H1 (cell line): ENCODE data around the gene HM13. TPM values are rescaled to one million over a fixed set of nuclear protein-coding genes. Genes with fewer than 3 reads are reported as not detected.

ENCODE experiments used
- ATF3 ChIP-seq: IDR thresholded peaks from 2 replicates; pipeline ENCODE4 v1.6.1; 2011; ENCODE audit warnings: low read depth, mild to moderate bottlenecking, low read length; ENCODE audit not compliant: insufficient read depth
- BACH1 ChIP-seq: IDR thresholded peaks from 2 replicates; pipeline ENCODE4 v1.6.1; 2012; ENCODE audit warnings: low read length, improper control_type of control experiment
- CEBPB ChIP-seq: IDR thresholded peaks from 2 replicates; pipeline ENCODE4 v1.6.1; 2012; ENCODE audit warnings: low read depth, low read length
- CTBP2 ChIP-seq: IDR thresholded peaks from 2 replicates; pipeline ENCODE4 v1.7.0; 2011; ENCODE audit warnings: borderline replicate concordance, mild to moderate bottlenecking, moderate library complexity, mixed read lengths, low read length; ENCODE audit not compliant: insufficient read depth, insufficient read length
- EGR1 ChIP-seq: IDR thresholded peaks from 2 replicates; pipeline ENCODE4 v1.6.1; 2011; ENCODE audit warnings: low read depth, low read length, borderline replicate concordance
- FOSL1 ChIP-seq: IDR thresholded peaks from 2 replicates; pipeline ENCODE4 v1.6.1; 2011; ENCODE audit warnings: mild to moderate bottlenecking, low read depth, low read length, moderate library complexity; ENCODE audit not compliant: insufficient read depth
- GTF2F1 ChIP-seq: IDR thresholded peaks from 2 replicates; pipeline ENCODE4 v1.6.1; 2012; ENCODE audit warnings: low read depth, low read length, improper control_type of control experiment, borderline replicate concordance
- JUND ChIP-seq: IDR thresholded peaks from 2 replicates; pipeline ENCODE4 v1.6.1; 2011; ENCODE audit warnings: mild to moderate bottlenecking, improper control_type of control experiment, low read length
- KDM1A ChIP-seq: fragments of 200-600, 300-600 bp; sonication (generic); IDR thresholded peaks from 2 replicates; pipeline ENCODE4 v1.7.1; 2016; ENCODE audit warnings: mild to moderate bottlenecking, low read length, borderline replicate concordance
- SP1 ChIP-seq: IDR thresholded peaks from 2 replicates; pipeline ENCODE4 v1.6.1; 2011; ENCODE audit warnings: low read depth, low read length
- SP4 ChIP-seq: IDR thresholded peaks from 2 replicates; pipeline ENCODE4 v1.6.1; 2012; ENCODE audit warnings: low read length, inconsistent platforms
- TBP ChIP-seq: IDR thresholded peaks from 2 replicates; pipeline ENCODE4 v1.6.1; 2011; ENCODE audit warnings: low read depth, low read length, improper control_type of control experiment
- TEAD4 ChIP-seq: IDR thresholded peaks from 2 replicates; pipeline ENCODE4 v1.6.1; 2012; ENCODE audit warnings: low read depth, low read length, inconsistent platforms, mixed read lengths
- polyA plus RNA-seq, 7 experiments: library from polyadenylated mRNA; depleted of rRNA in 3 of 7; stranded (reverse) in 5 of 7; unstranded in 2 of 7; fragments of >200 nt in 5 of 7; fragments of 200-250 nt in 2 of 7; gene quantifications; 1 replicate in 5 of 7; 2 replicates in 1 of 7; 4 replicates in 1 of 7; pipeline versions ENCODE4 v1.2.1 to v1.2.3, GENCODE V29; 2011 to 2013; ENCODE audit warnings: missing spikeins in 2 of 7, mixed read lengths in 2 of 7
- total RNA-seq: library from RNA; stranded (reverse); fragmentation: NEBNext Ultra II Directional; extraction: Animal tissue kit (Norgen Biotek cat#: 25700); gene quantifications from 2 replicates; pipeline ENCODE4 v1.2.1, GENCODE V29; 2021
- TF ChIP-seq, protein P1 (sequence below): IDR thresholded peaks from 2 replicates; pipeline ENCODE4 v1.6.1; 2012; ENCODE audit warnings: inconsistent platforms
- TF ChIP-seq, protein P2 (sequence below), 3 experiments: IDR thresholded peaks; 1 replicate in 2 of 3; 2 replicates in 1 of 3; pipeline versions ENCODE4 v1.5.1 to v1.6.1; 2011; ENCODE audit warnings: low read length in 3 of 3, mild to moderate bottlenecking in 3 of 3, inconsistent platforms in 2 of 3, low read depth in 1 of 3, moderate library complexity in 1 of 3; ENCODE audit not compliant: insufficient read depth in 1 of 3; ENCODE audit errors: control extremely low read depth in 1 of 3

Gene HM13
- total and polyA plus RNA-seq, 2 of the 8 experiments (the other 6 are each of a cell fraction or from before 2014, with no cell fraction given) = 118 to 183 TPM

- TF ChIP-seq CTBP2 (no peak), TBP (no peak), JUND (peak; percentile 71), TEAD4 (no peak), GTF2F1 (no peak), BACH1 (peak; percentile 99), SP1 (no peak), FOSL1 (no peak), SP4 (no peak), ATF3 (0 out of 2 replicates have a peak, but pooled peaks have one; percentile 12), KDM1A (no peak), CEBPB (no peak), EGR1 (no peak)
- TF ChIP-seq, protein P1, sequence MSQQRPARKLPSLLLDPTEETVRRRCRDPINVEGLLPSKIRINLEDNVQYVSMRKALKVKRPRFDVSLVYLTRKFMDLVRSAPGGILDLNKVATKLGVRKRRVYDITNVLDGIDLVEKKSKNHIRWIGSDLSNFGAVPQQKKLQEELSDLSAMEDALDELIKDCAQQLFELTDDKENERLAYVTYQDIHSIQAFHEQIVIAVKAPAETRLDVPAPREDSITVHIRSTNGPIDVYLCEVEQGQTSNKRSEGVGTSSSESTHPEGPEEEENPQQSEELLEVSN = no peak
- TF ChIP-seq, protein P2, sequence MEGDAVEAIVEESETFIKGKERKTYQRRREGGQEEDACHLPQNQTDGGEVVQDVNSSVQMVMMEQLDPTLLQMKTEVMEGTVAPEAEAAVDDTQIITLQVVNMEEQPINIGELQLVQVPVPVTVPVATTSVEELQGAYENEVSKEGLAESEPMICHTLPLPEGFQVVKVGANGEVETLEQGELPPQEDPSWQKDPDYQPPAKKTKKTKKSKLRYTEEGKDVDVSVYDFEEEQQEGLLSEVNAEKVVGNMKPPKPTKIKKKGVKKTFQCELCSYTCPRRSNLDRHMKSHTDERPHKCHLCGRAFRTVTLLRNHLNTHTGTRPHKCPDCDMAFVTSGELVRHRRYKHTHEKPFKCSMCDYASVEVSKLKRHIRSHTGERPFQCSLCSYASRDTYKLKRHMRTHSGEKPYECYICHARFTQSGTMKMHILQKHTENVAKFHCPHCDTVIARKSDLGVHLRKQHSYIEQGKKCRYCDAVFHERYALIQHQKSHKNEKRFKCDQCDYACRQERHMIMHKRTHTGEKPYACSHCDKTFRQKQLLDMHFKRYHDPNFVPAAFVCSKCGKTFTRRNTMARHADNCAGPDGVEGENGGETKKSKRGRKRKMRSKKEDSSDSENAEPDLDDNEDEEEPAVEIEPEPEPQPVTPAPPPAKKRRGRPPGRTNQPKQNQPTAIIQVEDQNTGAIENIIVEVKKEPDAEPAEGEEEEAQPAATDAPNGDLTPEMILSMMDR (IDR thresholded peaks at IDR 0.05; ENCODE audit: control extremely low read depth in 1 of 3, insufficient read depth in 1 of 3, low read depth in 1 of 3, low read length in 3 of 3) = peak; percentile 96 to 100 (median 99)
Observed at GRCh38 chr20:31560094-31560745, 46.0 kb downstream of the HM13 start (continued).
